SK-N-SH treated with all-trans-retinoic acid at 6 μM for 48 hours (cell line): ENCODE measurements around the gene FKBP2.

Source experiments
- PATZ1 ChIP-seq: fragments of 250-450 bp; sonication (Bioruptor Pico); IDR thresholded peaks from 2 replicates; pipeline ENCODE4 v1.8.0; 2020; ENCODE audit warnings: mild to moderate bottlenecking, moderate library complexity, borderline replicate concordance
- POU6F1 ChIP-seq: fragments of 250-450 bp; sonication (Bioruptor Pico); IDR thresholded peaks from 2 replicates; pipeline ENCODE4 v1.8.0; 2021; ENCODE audit warnings: low read depth, mild to moderate bottlenecking, moderate library complexity, borderline replicate concordance
- ZFP3 ChIP-seq: fragments of 250-450 bp; sonication (Bioruptor Pico); IDR thresholded peaks from 2 replicates; pipeline ENCODE4 v1.5.0; 2020; ENCODE audit warnings: mild to moderate bottlenecking, moderate library complexity

GRCh38 chr11:64210301-64211020 lies 30.4 kb upstream of the FKBP2 start:
- TF ChIP-seq ZFP3 (CRISPR knock-in tag) (no peak), PATZ1 (no peak), POU6F1 (CRISPR knock-in tag) (no peak)
